Thyroid gland (tissue), 4 donors: ENCODE results near the gene NECAB2. TPM values are rescaled to one million over a fixed set of nuclear protein-coding genes. Genes with fewer than 3 reads are reported as not detected.

Experiments
- DNase-seq, 2 donors: peaks; one replicate each; pipeline ENCODE4 v3.0.0-alpha.2; 2019
- H3K27ac ChIP-seq, 3 donors: fragments of 200-600 bp; sonication (generic); 1 replicate in 2 of 3; 2 replicates in 1 of 3; pipeline ENCODE4 v1.5.1; 2016 to 2019; ENCODE audit warnings: mild to moderate bottlenecking in 1 of 3, moderate library complexity in 1 of 3
- H3K27me3 ChIP-seq: fragments of 200-600 bp; sonication (generic); one replicate; pipeline ENCODE4 v1.5.1; 2019
- H3K36me3 ChIP-seq, 2 donors: fragments of 200-600 bp; sonication (generic); one replicate each; pipeline ENCODE4 v1.5.1; 2016 to 2019
- H3K4me1 ChIP-seq, 2 donors: fragments of 200-600 bp; sonication (generic); one replicate each; pipeline ENCODE4 v1.5.1; 2017 to 2019
- H3K4me3 ChIP-seq, 3 donors: fragments of 200-600 bp; sonication (generic); replicated peaks in 1 of 3; 1 replicate in 2 of 3; 2 replicates in 1 of 3; pipeline ENCODE4 v1.5.1; 2016; ENCODE audit warnings: mild to moderate bottlenecking in 1 of 3
- H3K9me3 ChIP-seq: fragments of 200-600 bp; sonication (generic); one replicate; pipeline ENCODE4 v1.5.1; 2017
- POLR2A ChIP-seq, 2 donors: fragments of 450-650 bp; IDR thresholded peaks; one replicate each; pipeline ENCODE4 v1.6.1; 2017; ENCODE audit warnings: antibody characterized with exemption in 2 of 2, mild to moderate bottlenecking in 2 of 2, moderate library complexity in 1 of 2
- WGBS, 2 donors: methylation state at CpG; one replicate each; pipeline ENCODE4 v1.1.5; 2017; 5-methylcytosine and 5-hydroxymethylcytosine counted together
- intact Hi-C: fragments of 100-400 bp; cut with DNase I; formaldehyde crosslinking; loops from one replicate; pipeline ENCODE4 v1.15.1; 2023
- total RNA-seq, 4 donors: library from RNA; depleted of rRNA; stranded (reverse); fragments of >200 nt; gene quantifications; one replicate each; pipeline ENCODE4 v1.2.3, GENCODE V29; 2016
- TF ChIP-seq, protein P1 (sequence below), 6 experiments: fragments of 200-600 bp in 3 of 6; fragments of 450-650 bp in 3 of 6; sonication (generic) in 3 of 6; IDR thresholded peaks; one replicate each; pipeline ENCODE4 v1.5.1; 2016 to 2019; ENCODE audit warnings: antibody characterized with exemption in 6 of 6, mild to moderate bottlenecking in 2 of 6, inconsistent platforms in 1 of 6, moderate library complexity in 1 of 6

The NECAB2 gene
- total RNA-seq, 4 donors from 2014 or later: 0.63 to 0.94 TPM; not detected in 2

GRCh38 chr16:84027625-84028024 is 59.6 kb downstream of the NECAB2 start:
- no peak overlapping the region for H3K27ac ChIP-seq
- no peak for TF ChIP-seq POLR2A (IDR thresholded peaks at IDR 0.05)
- TF ChIP-seq, protein P1, sequence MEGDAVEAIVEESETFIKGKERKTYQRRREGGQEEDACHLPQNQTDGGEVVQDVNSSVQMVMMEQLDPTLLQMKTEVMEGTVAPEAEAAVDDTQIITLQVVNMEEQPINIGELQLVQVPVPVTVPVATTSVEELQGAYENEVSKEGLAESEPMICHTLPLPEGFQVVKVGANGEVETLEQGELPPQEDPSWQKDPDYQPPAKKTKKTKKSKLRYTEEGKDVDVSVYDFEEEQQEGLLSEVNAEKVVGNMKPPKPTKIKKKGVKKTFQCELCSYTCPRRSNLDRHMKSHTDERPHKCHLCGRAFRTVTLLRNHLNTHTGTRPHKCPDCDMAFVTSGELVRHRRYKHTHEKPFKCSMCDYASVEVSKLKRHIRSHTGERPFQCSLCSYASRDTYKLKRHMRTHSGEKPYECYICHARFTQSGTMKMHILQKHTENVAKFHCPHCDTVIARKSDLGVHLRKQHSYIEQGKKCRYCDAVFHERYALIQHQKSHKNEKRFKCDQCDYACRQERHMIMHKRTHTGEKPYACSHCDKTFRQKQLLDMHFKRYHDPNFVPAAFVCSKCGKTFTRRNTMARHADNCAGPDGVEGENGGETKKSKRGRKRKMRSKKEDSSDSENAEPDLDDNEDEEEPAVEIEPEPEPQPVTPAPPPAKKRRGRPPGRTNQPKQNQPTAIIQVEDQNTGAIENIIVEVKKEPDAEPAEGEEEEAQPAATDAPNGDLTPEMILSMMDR (IDR thresholded peaks at IDR 0.05): no peak
- no peaks in the 10 kb centered on the region for H3K36me3 ChIP-seq
- 83 to 86% methylated on average over 15 of the region's 15 CpGs for WGBS, 2 donors
- no peak for DNase-seq
- no peaks in the 10 kb centered on the region for H3K27me3 ChIP-seq
- H3K4me3 ChIP-seq: no peak overlapping the region
- no peaks in the 10 kb centered on the region for H3K9me3 ChIP-seq
- intact Hi-C loops: no loop called here
- no peaks in the 10 kb centered on the region for H3K4me1 ChIP-seq

GRCh38 chr16:84029297-84030047 is 61.4 kb downstream of the NECAB2 start:
- Histone ChIP-seq H3K4me3 (no peak overlapping the region), H3K4me1 (no peaks in the 10 kb centered on the region), H3K27me3 (no peaks in the 10 kb centered on the region), H3K9me3 (no peaks in the 10 kb centered on the region), H3K36me3 (no peaks in the 10 kb centered on the region), H3K27ac (no peak overlapping the region)
- 77 to 83% methylated on average over 13 to 14 of the region's 14 CpGs for WGBS, 2 donors
- no peak for DNase-seq
- intact Hi-C loops: no loop called here
- TF ChIP-seq, protein P1 (IDR thresholded peaks at IDR 0.05): no peak
- TF ChIP-seq POLR2A (IDR thresholded peaks at IDR 0.05): no peak

GRCh38 chr16:84031556-84031955 is 63.5 kb downstream of the NECAB2 start:
- Histone ChIP-seq H3K27me3 (no peaks in the 10 kb centered on the region), H3K4me1 (no peaks in the 10 kb centered on the region), H3K36me3 (no peaks in the 10 kb centered on the region), H3K27ac (no peak overlapping the region), H3K9me3 (no peaks in the 10 kb centered on the region), H3K4me3 (no peak overlapping the region)
- 83 to 87% methylated on average over 15 to 17 of the region's 17 CpGs for WGBS, 2 donors
- DNase-seq: no peak
- TF ChIP-seq POLR2A (IDR thresholded peaks at IDR 0.05): no peak
- TF ChIP-seq, protein P1 (IDR thresholded peaks at IDR 0.05): no peak
- intact Hi-C loops: no loop called here

DNA sequence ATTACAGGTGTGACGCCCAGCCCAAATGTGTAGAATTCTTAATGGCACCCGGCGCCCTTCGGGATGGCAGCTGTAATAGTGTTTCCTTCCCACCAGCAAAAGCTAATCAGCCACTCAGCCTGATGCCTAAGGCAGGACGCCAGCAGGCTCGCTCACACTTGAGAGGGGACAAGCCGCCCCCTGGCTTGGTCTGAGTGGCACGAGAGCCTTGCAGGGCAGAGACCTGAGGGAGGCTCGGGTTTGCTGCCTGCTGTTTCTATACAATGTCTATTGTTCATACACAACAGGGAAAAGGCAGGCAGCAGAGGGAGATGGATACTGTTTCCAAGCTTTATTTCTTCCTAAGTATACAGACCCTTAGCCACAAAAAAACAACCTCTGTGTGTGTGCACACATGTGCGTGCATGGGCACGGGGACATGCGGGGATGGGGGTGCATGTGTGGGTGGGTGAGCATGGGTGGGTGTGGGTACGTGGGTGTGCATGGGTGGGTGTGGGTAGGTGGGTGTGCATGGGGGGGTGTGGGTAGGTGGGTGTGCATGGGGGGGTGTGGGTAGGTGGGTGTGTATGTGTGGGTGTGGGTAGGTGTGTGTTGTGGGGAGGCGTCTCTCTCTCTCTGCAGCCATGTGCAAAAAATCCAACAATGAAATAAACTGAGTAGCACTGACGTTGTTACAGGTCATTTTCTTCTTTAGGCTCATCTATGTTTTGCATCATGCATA is 64.6 kb downstream of the NECAB2 start:
- Histone ChIP-seq H3K4me1 (no peaks in the 10 kb centered on the region), H3K27ac (no peak overlapping the region), H3K36me3 (no peaks in the 10 kb centered on the region), H3K27me3 (no peaks in the 10 kb centered on the region), H3K9me3 (no peaks in the 10 kb centered on the region), H3K4me3 (no peak overlapping the region)
- TF ChIP-seq POLR2A (IDR thresholded peaks at IDR 0.05): no peak
- TF ChIP-seq, protein P1 (IDR thresholded peaks at IDR 0.05): no peak
- 50 to 53% methylated on average over 14 to 15 of the region's 15 CpGs for WGBS, 2 donors
- peak; percentile 28 to 65 for DNase-seq
- intact Hi-C loops: no loop called here
